ENCODE results near the gene OSBPL10. TPM values are rescaled to one million over a fixed set of nuclear protein-coding genes. Genes with fewer than 3 reads are reported as not detected.
"Not testable (repeated sequence)": the region's sequence is repeated elsewhere in the genome, so short reads cannot be mapped to it uniquely, and the experiment has no call there.

OSBPL10 gene
- total RNA-seq, 1 donor from 2014 or later: 8.9 TPM

DNA sequence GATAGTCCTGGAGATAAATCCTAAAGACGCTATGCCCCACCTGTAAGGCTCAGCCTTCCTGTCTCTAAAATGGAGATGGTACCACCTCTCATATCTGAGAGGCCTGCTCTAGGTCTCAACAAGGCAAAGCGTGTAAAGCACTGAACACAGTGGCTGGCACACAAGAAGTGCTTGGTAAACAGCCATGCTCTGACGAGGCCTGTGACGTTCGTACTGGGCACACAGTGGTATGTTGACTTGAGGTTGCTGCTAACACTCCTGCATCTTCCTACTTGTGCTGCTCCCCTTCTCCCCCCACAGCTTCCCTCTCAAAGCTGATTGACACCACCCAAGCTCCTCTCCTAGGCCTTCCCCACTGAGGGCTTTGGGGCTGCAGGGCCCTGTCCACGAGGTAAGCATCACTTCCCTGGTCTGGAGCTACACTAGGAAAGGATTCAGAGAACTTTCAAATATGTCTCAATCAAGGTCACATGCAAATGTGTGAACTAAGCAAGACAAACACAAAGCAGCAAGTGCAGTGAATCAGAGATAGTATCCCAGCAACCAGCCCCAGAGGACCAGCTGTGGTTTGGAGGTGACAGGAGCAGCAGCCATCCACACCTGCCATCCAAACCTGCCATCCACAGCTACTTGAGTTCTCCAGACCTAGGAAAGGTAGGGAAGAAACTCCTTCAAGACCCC, 270.8 kb downstream of the OSBPL10 start:
- no peak for DNase-seq (ENCODE audit: low read depth in 2 of 2)

- DNase-seq (ENCODE audit: low read depth in 2 of 2): no peak
Observed at GRCh38 chr3:31709526-31709925, 271.5 kb downstream of the OSBPL10 start.

DNA sequence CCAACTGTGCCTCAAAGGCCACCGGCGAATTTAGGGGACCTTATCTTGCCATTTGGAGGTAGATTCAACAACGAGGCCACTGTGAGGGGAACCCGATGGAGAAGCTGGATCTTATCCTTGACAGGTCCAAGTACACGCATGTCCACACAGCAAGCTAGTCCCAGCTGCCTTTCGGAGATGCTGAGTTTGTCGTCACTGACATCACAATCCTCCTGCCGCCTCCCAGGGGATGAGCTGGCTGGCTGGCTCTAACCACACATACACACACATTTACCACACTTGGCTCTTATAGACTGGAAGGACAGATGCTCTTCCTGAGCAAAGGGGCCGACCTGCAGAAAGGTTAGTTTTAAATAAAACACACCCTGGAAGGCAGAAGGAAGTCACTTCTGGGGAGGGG, 272.1 kb downstream of the OSBPL10 start:
- no peak for DNase-seq (ENCODE audit: low read depth in 2 of 2)

- no peak for DNase-seq (ENCODE audit: low read depth in 2 of 2)
Observed at GRCh38 chr3:31707286-31707685, 273.8 kb downstream of the OSBPL10 start.

- DNase-seq (ENCODE audit: low read depth in 2 of 2): no peak
Observed at GRCh38 chr3:31705736-31706135, 275.3 kb downstream of the OSBPL10 start.

- peak; percentile 56 to 81 for DNase-seq (ENCODE audit: low read depth in 2 of 2)
Observed at GRCh38 chr3:31704591-31705179, 276.4 kb downstream of the OSBPL10 start.

- peak in 1 of 2 donors; percentile 56 for DNase-seq (ENCODE audit: low read depth in 2 of 2)
Observed at GRCh38 chr3:31704156-31704555, 276.9 kb downstream of the OSBPL10 start.

DNA sequence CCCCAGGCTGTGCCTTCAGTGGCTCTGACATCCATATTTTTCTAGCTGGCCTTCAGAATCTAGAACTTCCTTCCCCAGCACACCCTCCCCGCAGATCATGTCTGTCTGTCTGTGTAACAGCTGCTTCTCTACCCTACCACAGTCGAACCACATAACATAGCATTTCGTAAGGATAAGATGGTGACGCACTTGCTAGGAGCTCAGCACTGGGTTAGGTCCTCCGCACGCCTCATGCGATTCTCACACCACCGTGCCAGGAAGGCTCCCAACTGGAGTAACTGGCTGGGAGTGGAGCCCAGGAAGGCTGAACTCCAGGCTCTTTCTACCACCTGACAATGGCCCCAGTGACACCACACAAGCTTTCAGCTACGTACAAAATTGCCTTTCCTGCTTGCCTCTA, 279.8 kb downstream of the OSBPL10 start:
- DNase-seq (ENCODE audit: low read depth in 2 of 2): no peak

GRCh38 chr3:31699309-31699953, 281.6 kb downstream of the OSBPL10 start:
- peak; percentile 32 to 53 for DNase-seq (ENCODE audit: low read depth in 2 of 2)

DNA sequence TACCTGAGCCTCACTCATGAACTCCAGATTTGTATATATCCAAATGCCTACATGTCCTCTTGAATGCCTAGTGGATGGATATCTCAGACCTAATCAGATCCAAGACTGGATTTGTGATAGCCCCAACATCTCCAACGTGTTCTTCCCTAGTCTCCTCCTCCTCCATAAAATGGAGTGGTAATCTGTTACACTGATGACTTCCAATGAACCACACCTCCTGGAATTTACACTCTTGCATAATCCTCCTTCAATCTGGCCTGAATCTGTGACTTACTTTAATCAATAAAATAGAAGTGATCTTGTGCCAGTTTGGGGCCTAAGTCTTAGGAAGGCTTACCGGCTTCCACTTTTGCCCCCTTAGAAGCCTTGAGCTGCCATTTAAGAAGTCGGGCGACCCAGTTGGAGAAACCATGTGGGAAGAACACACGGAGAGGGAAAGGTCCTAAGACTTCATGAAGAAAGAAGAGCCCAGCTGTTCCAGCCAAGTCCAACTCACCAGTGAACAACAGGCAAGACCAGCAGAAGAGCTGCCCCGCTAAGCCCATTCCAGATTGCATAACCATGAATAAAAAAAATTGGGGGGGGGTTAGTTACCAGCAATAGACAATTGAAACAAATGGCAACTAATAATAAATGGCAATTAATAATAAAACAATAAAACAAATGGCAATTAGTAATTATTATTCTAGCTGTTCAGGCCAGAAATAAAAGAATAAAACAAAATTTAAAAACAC, 284.1 kb downstream of the OSBPL10 start:
- no peak for DNase-seq (ENCODE audit: low read depth in 2 of 2)

- no peak for DNase-seq (ENCODE audit: low read depth in 2 of 2)
Observed at GRCh38 chr3:31696009-31696297, 285.1 kb downstream of the OSBPL10 start.

DNA sequence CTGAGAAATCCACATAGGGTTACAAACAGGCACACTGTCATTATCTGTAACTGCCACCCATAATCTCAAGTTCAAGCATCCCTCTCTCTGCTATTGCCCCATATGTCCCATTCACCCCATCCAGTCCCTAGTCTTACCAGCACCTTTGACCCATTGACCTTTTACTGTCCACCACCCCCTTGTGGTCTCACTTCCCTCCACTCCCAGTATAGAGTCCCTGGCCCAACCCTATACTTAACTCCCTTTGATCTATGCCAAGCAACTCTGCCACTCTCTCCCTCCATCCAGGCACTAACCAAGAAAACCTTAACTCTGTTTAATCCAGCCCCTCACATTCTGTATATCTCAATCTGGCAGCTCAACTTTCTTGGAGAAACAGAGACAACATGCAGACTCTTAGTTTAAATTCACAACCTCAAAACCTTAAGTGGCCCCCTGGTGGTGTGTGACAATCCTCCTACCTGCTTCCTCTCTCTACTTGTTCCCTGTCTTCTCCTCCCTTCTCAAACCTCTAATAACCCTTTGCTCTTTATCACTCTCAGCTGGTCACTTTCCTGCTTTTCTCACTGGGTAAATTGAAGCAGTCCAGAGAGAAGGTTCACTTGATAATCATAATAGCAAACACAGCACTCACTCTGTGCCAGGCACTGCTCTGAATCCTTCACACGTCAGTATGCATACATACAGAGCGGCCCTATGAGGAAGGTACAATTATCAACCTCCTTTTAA, 285.6 kb downstream of the OSBPL10 start:
- no peak for DNase-seq (ENCODE audit: low read depth in 2 of 2)

DNA sequence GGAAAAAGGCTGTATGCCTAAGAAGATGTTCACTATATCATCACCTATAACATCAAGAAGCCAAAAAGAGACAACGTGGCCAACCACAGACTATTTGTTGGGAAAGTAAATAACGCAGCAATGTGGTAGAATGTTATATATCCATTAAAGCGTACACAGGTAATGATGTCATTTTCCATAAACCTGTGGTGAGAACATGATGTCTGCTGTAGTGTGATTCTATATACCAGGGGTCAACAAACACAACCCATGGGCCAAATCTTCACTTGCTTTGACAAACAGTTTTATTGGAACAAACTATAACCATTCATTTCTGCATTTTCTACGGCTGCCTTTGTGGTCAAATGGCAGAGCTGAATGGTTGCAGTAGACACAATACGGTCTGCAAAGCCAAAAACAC, 287.7 kb downstream of the OSBPL10 start:
- peak in 1 of 2 donors; percentile 7 for DNase-seq (ENCODE audit: low read depth in 2 of 2)

GRCh38 chr3:31692751-31693150, 288.3 kb downstream of the OSBPL10 start:
- no peak for DNase-seq (ENCODE audit: low read depth in 2 of 2)

DNA sequence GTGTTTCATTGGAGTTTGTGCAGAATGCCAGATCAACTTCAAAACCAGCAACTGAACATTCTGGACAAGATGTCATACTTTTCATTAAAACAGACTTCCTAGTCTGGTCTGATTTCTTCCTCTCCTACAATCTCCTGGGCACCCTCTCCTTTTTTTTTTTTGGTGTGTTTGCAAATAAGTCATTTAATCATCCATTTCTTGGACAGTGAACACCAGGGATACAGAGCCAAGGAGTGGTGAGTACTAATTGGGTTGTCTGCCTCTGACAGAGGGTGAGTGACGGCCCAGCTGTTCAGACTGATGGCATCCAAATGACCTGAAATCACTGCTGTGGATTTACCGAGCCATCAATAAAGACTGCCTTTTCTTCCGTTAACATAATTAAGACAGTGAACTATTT, 290.3 kb downstream of the OSBPL10 start:
- no peak for DNase-seq (ENCODE audit: low read depth in 2 of 2)

- not testable (repeated sequence) for DNase-seq (ENCODE audit: low read depth in 2 of 2)
Observed at GRCh38 chr3:31689523-31689922, 291.5 kb downstream of the OSBPL10 start.

DNA sequence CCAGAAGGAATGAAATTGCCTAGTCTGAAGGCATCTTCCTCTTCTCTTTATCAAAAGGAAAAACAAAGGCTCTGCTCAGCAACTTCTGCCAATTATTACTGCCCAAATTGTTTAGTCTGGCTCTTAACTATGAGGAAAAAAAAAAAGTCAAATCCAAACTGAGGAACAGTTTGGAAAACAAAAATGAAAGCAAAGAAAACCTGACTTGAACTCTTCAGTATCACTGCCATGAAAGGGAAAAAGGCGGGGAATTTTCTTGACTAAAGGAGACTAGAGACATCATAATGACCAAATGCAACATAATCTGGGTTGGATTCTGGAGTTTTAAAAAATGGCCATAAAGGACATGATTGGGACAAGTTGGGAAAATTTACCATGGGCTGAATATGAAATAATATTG, 292.1 kb downstream of the OSBPL10 start:
- DNase-seq (ENCODE audit: low read depth in 2 of 2): no peak

- DNase-seq (ENCODE audit: low read depth in 2 of 2): no peak
Observed at GRCh38 chr3:31687020-31687802, 293.9 kb downstream of the OSBPL10 start.

- no peak for DNase-seq (ENCODE audit: low read depth in 2 of 2)
Observed at GRCh38 chr3:31680072-31680870, 300.8 kb downstream of the OSBPL10 start.

GRCh38 chr3:31676556-31676955, 304.5 kb downstream of the OSBPL10 start:
- DNase-seq (ENCODE audit: low read depth in 2 of 2): no peak
